ENCODE results near the gene GRIN3B. TPM values are rescaled to one million over a fixed set of nuclear protein-coding genes. Genes with fewer than 3 reads are reported as not detected.

The GRIN3B gene
- total and polyA plus RNA-seq, 2 of the 8 experiments (the other 6 are each of a cell fraction or from before 2014, with no cell fraction given): 0.45 to 1.0 TPM

DNA sequence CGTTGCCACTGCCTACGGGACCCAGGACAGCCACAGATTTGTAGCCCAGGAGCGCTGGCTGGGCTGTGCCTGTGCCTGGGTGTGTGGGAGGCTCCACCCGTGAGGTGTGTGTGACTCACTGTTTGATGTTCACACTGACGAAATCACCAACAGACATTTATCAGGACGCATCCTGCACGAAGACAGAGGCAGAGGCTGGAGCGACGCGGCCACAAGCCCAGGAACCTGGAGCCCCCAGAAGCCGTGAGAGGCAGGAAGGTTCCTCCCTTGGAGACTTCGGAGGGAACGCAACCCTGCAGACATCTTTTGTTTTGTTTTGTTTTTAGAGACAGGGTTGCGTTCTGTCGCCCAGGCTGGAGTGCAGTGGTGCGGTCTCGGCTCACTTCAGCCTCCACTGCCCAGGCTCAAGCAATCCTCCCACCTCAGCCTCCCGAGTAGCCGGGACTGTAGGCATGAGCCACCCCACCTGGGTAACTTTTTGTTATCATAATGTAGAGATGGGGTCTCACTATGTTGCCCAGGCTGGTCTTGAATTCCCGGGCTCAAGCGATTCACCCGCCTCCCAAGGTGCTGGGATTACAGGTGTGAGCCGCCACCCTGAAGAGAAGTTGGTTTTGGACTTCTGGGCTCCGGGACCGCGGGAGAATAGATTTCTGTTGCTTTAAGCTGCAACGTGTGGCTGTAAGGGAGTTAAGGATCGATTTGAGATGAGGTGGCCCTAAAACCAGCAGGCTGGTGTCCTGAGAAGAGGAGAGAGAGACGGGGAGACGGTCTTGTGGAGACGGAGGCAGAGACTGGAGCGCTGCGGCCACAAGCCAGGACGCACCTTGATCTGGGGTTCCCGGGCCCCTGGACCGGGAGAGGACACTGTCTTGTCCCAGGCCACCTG is 41.0 kb upstream of the GRIN3B start (continued):
- TF ChIP-seq SIRT6 (IDR thresholded peaks at IDR 0.05; ENCODE audit: low read length) (no peak), PHF8 (conservative IDR thresholded peaks at IDR 0.05; ENCODE audit: low read depth, low read length) (no peak), SIN3A (conservative IDR thresholded peaks at IDR 0.05 in 1 of 2, IDR thresholded peaks at IDR 0.05 in 1 of 2; ENCODE audit: low read depth in 1 of 2, low read length in 2 of 2) (no peak), CHD1 (IDR thresholded peaks at IDR 0.05; ENCODE audit: low read depth, low read length) (no peak)
- TF ChIP-seq, protein P1, sequence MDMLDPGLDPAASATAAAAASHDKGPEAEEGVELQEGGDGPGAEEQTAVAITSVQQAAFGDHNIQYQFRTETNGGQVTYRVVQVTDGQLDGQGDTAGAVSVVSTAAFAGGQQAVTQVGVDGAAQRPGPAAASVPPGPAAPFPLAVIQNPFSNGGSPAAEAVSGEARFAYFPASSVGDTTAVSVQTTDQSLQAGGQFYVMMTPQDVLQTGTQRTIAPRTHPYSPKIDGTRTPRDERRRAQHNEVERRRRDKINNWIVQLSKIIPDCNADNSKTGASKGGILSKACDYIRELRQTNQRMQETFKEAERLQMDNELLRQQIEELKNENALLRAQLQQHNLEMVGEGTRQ (IDR thresholded peaks at IDR 0.05; ENCODE audit: low read length): no peak

Data from H1 (cell line).